ENCODE data around the gene KCNT1. TPM values are rescaled to one million over a fixed set of nuclear protein-coding genes. Genes with fewer than 3 reads are reported as not detected.

Gene KCNT1
- total RNA-seq, 1 experiment from 2014 or later: 0.51 TPM

- H3K27ac ChIP-seq: no peak overlapping the region
- H3K4me3 ChIP-seq: no peak overlapping the region
- no peaks in the 10 kb centered on the region for H3K4me1 ChIP-seq
- DNase-seq: no peak
- no peaks in the 10 kb centered on the region for H3K36me3 ChIP-seq
- H3K9me3 ChIP-seq (replicated peaks): no peaks in the 10 kb centered on the region
- H3K27me3 ChIP-seq: peaks cover 48% of the 10 kb centered on the region
These were observed 86.0 kb downstream of the KCNT1 start for GRCh38 chr9:135787776-135788575.

GRCh38 chr9:135788576-135789300 is 86.8 kb downstream of the KCNT1 start:
- no peaks in the 10 kb centered on the region for H3K9me3 ChIP-seq (replicated peaks)
- no peaks in the 10 kb centered on the region for H3K36me3 ChIP-seq
- H3K4me1 ChIP-seq: no peaks in the 10 kb centered on the region
- no peak overlapping the region for H3K27ac ChIP-seq
- peaks cover 45% of the 10 kb centered on the region for H3K27me3 ChIP-seq
- no peak for DNase-seq
- H3K4me3 ChIP-seq: no peak overlapping the region

- Histone ChIP-seq H3K27ac (no peak overlapping the region), H3K9me3 (replicated peaks) (no peaks in the 10 kb centered on the region), H3K27me3 (peaks cover 47% of the 10 kb centered on the region), H3K36me3 (no peaks in the 10 kb centered on the region), H3K4me3 (no peak overlapping the region), H3K4me1 (no peaks in the 10 kb centered on the region)
- no peak for DNase-seq
These were observed 87.9 kb downstream of the KCNT1 start for GRCh38 chr9:135789838-135790291.

GRCh38 chr9:135790356-135790755 is 88.4 kb downstream of the KCNT1 start:
- Histone ChIP-seq H3K36me3 (no peaks in the 10 kb centered on the region), H3K9me3 (replicated peaks) (no peaks in the 10 kb centered on the region), H3K4me1 (no peaks in the 10 kb centered on the region), H3K27me3 (peaks cover 47% of the 10 kb centered on the region), H3K4me3 (no peak overlapping the region), H3K27ac (no peak overlapping the region)
- DNase-seq: no peak

- Histone ChIP-seq H3K4me1 (no peaks in the 10 kb centered on the region), H3K36me3 (no peaks in the 10 kb centered on the region), H3K27me3 (peaks cover 52% of the 10 kb centered on the region), H3K4me3 (no peak overlapping the region), H3K27ac (no peak overlapping the region), H3K9me3 (replicated peaks) (no peaks in the 10 kb centered on the region)
- no peak for DNase-seq
These were observed 88.9 kb downstream of the KCNT1 start for GRCh38 chr9:135790850-135791249.

GRCh38 chr9:135791431-135792267 is 89.7 kb downstream of the KCNT1 start:
- Histone ChIP-seq H3K4me3 (no peak overlapping the region), H3K4me1 (no peaks in the 10 kb centered on the region), H3K9me3 (replicated peaks) (no peaks in the 10 kb centered on the region), H3K27me3 (peaks cover 53% of the 10 kb centered on the region), H3K36me3 (no peaks in the 10 kb centered on the region), H3K27ac (no peak overlapping the region)
- peak in 1 of 2 experiments; percentile 53 for DNase-seq

GRCh38 chr9:135792268-135793128 is 90.5 kb downstream of the KCNT1 start:
- Histone ChIP-seq H3K4me3 (no peak overlapping the region), H3K27me3 (peaks cover 51% of the 10 kb centered on the region), H3K9me3 (replicated peaks) (no peaks in the 10 kb centered on the region), H3K4me1 (peaks cover 2% of the 10 kb centered on the region; the same call in 1 of the 2 replicates), H3K27ac (no peak overlapping the region), H3K36me3 (no peaks in the 10 kb centered on the region)
- no peak for DNase-seq

GRCh38 chr9:135793221-135794056 is 91.5 kb downstream of the KCNT1 start:
- no peaks in the 10 kb centered on the region for H3K36me3 ChIP-seq
- no peaks in the 10 kb centered on the region for H3K9me3 ChIP-seq (replicated peaks)
- H3K4me1 ChIP-seq: peaks cover 8% of the 10 kb centered on the region; the same call in 1 of the 2 replicates
- H3K27me3 ChIP-seq: peaks cover 42% of the 10 kb centered on the region
- no peak overlapping the region for H3K27ac ChIP-seq
- DNase-seq: no peak
- no peak overlapping the region for H3K4me3 ChIP-seq

- Histone ChIP-seq H3K27ac (no peak overlapping the region), H3K4me3 (no peak overlapping the region), H3K9me3 (replicated peaks) (no peaks in the 10 kb centered on the region), H3K36me3 (no peaks in the 10 kb centered on the region), H3K27me3 (peaks cover 37% of the 10 kb centered on the region), H3K4me1 (peaks cover 8% of the 10 kb centered on the region; the same call in 1 of the 2 replicates)
- no peak for DNase-seq
These were observed 92.0 kb downstream of the KCNT1 start for GRCh38 chr9:135794057-135794335.

- Histone ChIP-seq H3K36me3 (no peaks in the 10 kb centered on the region), H3K27me3 (peaks cover 32% of the 10 kb centered on the region), H3K27ac (no peak overlapping the region), H3K9me3 (replicated peaks) (no peaks in the 10 kb centered on the region), H3K4me3 (no peak overlapping the region), H3K4me1 (peaks cover 8% of the 10 kb centered on the region; the same call in 1 of the 2 replicates)
- DNase-seq: no peak
These were observed 92.4 kb downstream of the KCNT1 start for GRCh38 chr9:135794361-135794885.

GRCh38 chr9:135795391-135795790 is 93.4 kb downstream of the KCNT1 start:
- H3K36me3 ChIP-seq: no peaks in the 10 kb centered on the region
- peaks cover 25% of the 10 kb centered on the region for H3K27me3 ChIP-seq
- no peak for DNase-seq
- H3K4me1 ChIP-seq: peaks cover 8% of the 10 kb centered on the region; the same call in 1 of the 2 replicates
- H3K27ac ChIP-seq: no peak overlapping the region
- H3K4me3 ChIP-seq: no peak overlapping the region
- no peaks in the 10 kb centered on the region for H3K9me3 ChIP-seq (replicated peaks)

- H3K27me3 ChIP-seq: peaks cover 12% of the 10 kb centered on the region
- no peak for DNase-seq
- H3K4me1 ChIP-seq: peaks cover 8% of the 10 kb centered on the region; the same call in 1 of the 2 replicates
- no peak overlapping the region for H3K4me3 ChIP-seq
- no peaks in the 10 kb centered on the region for H3K36me3 ChIP-seq
- H3K27ac ChIP-seq: no peak overlapping the region
- H3K9me3 ChIP-seq (replicated peaks): no peaks in the 10 kb centered on the region
These were observed 95.0 kb downstream of the KCNT1 start for GRCh38 chr9:135796784-135797485.

All from SJCRH30 (cell line).